GM12878 (cell line): Measurements from ENCODE around the gene CLIC3. TPM values are rescaled to one million over a fixed set of nuclear protein-coding genes. Genes with fewer than 3 reads are reported as not detected.

Experiments used
- CREB1 ChIP-seq: IDR thresholded peaks from 2 replicates; pipeline ENCODE4 v1.6.1; 2012; ENCODE audit warnings: low read depth, mild to moderate bottlenecking, inconsistent platforms
- CREM ChIP-seq: IDR thresholded peaks from 2 replicates; pipeline ENCODE4 v1.6.1; 2014; ENCODE audit warnings: antibody characterized with exemption, low read depth
- NFXL1 ChIP-seq: fragments of 450-650 bp; IDR thresholded peaks from 2 replicates; pipeline ENCODE4 v1.6.1; 2017; ENCODE audit warnings: antibody characterized with exemption, mild to moderate bottlenecking, borderline replicate concordance
- ZNF274 ChIP-seq: IDR thresholded peaks from one replicate; pipeline ENCODE4 v1.8.0; 2011; ENCODE audit not compliant: insufficient read length, insufficient read depth
- polyA plus RNA-seq, 11 experiments: library from polyadenylated mRNA; depleted of rRNA in 4 of 11; unstranded in 6 of 11; stranded (reverse) in 5 of 11; fragments of >200 nt; fragmentation: Nextera tagmentation in 4 of 11; fragmentation: Illumina TruSeq in 1 of 11; extraction: Ambion mirVana in 4 of 11; extraction: Trizol in 1 of 11; gene quantifications; 1 replicate in 1 of 11; 2 replicates in 10 of 11; pipeline versions ENCODE4 v1.2.1 to v1.2.3, GENCODE V29; 2011 to 2016; ENCODE audit warnings: inconsistent platforms in 2 of 11, missing spikeins in 2 of 11, low read depth in 1 of 11
- total RNA-seq, 4 experiments: library from RNA; depleted of rRNA in 3 of 4; stranded (reverse); fragments of >200 nt in 3 of 4; fragmentation: Illumina TruSeq in 1 of 4; extraction: Trizol in 1 of 4; gene quantifications; 2 replicates each; pipeline versions ENCODE4 v1.2.1 to v1.2.3, GENCODE V29; 2013 to 2021
- TF ChIP-seq, protein P1 (sequence below): fragments of 450-650 bp; IDR thresholded peaks from 2 replicates; pipeline ENCODE4 v1.6.1; 2016; ENCODE audit warnings: mild to moderate bottlenecking, moderate library complexity, borderline replicate concordance

The CLIC3 gene
- total and polyA plus RNA-seq, 10 of the 15 experiments (the other 5 are each of a cell fraction or from before 2014, with no cell fraction given) = 0.31 TPM; not detected in 9

DNA sequence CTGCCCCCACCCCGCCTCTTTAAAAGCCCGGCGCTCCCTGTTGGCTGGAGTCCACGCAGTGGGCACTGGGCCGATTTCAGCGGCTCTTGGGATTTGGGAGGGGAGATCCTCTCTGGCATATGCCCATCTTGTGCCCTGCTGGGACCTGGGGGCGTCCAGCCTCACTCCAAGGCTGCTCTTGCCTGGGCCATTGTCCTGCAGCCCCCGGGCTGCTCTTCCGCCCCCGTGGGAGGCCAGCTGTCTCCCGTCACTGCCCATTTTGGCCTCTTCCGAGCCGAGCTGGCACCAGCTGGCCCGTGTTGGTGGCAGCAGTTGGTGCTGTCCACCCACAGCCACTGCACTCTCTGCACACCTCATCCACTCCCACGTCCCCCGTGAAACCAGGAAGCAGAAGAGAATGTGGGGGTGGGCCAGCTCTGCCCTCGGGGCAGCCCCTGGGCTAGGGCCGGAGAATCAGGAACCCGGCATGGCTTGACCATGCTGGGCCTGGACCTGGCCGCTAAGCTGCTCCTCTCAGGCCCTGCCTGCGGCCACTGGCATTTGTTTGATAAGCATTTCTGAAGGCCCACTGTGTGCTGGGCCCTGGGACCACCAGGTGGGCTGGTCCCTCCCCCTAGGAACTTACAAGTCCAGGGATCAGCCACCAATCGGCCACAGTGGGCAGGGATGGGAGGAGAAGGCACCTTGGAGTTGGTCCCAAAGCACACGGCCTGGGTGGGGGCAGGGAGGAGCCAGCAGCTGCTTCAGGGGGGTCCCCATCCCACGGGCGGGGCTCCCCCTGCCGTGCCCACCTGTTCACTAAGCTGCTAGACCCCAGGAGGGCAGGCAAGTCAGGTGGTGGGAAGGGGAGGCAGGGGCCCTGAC, 49.1 kb downstream of the CLIC3 start (continued):
- TF ChIP-seq, protein P1, sequence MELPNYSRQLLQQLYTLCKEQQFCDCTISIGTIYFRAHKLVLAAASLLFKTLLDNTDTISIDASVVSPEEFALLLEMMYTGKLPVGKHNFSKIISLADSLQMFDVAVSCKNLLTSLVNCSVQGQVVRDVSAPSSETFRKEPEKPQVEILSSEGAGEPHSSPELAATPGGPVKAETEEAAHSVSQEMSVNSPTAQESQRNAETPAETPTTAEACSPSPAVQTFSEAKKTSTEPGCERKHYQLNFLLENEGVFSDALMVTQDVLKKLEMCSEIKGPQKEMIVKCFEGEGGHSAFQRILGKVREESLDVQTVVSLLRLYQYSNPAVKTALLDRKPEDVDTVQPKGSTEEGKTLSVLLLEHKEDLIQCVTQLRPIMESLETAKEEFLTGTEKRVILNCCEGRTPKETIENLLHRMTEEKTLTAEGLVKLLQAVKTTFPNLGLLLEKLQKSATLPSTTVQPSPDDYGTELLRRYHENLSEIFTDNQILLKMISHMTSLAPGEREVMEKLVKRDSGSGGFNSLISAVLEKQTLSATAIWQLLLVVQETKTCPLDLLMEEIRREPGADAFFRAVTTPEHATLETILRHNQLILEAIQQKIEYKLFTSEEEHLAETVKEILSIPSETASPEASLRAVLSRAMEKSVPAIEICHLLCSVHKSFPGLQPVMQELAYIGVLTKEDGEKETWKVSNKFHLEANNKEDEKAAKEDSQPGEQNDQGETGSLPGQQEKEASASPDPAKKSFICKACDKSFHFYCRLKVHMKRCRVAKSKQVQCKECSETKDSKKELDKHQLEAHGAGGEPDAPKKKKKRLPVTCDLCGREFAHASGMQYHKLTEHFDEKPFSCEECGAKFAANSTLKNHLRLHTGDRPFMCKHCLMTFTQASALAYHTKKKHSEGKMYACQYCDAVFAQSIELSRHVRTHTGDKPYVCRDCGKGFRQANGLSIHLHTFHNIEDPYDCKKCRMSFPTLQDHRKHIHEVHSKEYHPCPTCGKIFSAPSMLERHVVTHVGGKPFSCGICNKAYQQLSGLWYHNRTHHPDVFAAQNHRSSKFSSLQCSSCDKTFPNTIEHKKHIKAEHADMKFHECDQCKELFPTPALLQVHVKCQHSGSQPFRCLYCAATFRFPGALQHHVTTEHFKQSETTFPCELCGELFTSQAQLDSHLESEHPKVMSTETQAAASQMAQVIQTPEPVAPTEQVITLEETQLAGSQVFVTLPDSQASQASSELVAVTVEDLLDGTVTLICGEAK = no peak
- TF ChIP-seq CREM (no peak), ZNF274 (no peak), CREB1 (no peak), NFXL1 (no peak)
- TF ChIP-seq, all 136 proteins: peak for 0
